ENCODE data around the gene GRIN2D. TPM values are rescaled to one million over a fixed set of nuclear protein-coding genes. Genes with fewer than 3 reads are reported as not detected.
"Not testable (repeated sequence)": the region's sequence is repeated elsewhere in the genome, so short reads cannot be mapped to it uniquely, and the experiment has no call there.

GRIN2D gene
- total RNA-seq, 2 donors from 2014 or later = 0.68 TPM; not detected in 1

DNA sequence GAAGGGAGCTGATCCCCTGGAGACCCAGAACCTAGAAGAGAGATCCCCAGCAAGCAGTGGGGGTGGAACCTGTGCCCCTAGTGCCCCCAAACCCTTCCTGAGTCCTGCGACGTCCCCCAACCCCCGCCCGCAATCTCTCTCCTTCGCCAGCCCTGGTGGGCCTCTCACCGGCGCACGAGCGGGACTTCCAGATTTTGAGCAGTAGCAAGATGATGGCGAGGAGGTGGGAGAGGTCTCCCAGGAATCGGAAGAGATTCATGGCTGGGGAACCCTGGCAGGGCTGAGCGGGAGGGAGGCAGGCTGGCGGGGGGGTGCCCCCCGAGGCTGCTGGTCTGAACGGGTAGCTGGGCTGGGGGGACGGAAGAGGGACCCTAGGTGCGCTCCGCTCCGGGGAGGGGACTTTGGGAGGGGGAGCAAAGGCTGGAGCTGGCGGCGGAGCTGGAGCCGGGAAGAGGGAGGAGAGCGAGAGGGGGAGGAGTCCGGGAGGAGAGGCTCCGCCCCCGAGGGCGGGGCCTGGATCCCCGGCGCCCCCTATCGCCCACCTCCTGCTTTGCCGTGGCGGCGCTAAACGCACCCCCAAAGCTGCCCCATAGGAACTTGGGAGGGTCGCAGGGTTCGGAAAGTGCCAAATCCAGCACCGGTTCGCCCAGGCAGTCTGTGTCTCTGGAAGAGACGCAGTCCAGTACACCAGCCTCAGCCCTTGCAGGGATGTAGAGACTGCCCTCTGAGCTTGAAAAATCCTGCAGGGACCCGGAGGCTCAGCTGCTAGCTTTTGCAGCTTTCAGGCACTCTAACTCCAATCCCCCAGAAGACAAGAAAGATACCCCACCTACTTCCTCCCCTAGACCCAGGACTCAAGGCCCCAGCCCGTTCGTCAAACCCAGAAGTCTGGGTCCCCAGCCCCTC is 2.1 kb upstream of the GRIN2D start, which contains the start of gene KDELR1:
Gene KDELR1, minus strand, starts transcription at position 452 of the 906 bp plus-strand sequence. Its CDS starts 193 bp downstream, at position 259.
- DNase-seq (ENCODE audit: low spot score) = no peak
- Histone ChIP-seq H3K9me3 (no peaks in the 10 kb centered on the region), H3K36me3 (peaks cover 27% of the 10 kb centered on the region), H3K4me3 (peak within 1 kb of the TSS; percentile 87), H3K4me1 (ENCODE audit: control insufficient read depth in 1 of 2, low read depth in 2 of 2) (peaks cover 7 to 14% of the 10 kb centered on the region in 2 donors), H3K27me3 (replicated peaks; ENCODE audit: insufficient read depth) (peaks cover 9% of the 10 kb centered on the region), H3K27ac (peak within 1 kb of the TSS; percentile 84 to 93)
- ATAC-seq (ENCODE audit: insufficient number of reproducible peaks, low FRiP score, low read depth) = peak; percentile 68
- TF ChIP-seq, protein P1, sequence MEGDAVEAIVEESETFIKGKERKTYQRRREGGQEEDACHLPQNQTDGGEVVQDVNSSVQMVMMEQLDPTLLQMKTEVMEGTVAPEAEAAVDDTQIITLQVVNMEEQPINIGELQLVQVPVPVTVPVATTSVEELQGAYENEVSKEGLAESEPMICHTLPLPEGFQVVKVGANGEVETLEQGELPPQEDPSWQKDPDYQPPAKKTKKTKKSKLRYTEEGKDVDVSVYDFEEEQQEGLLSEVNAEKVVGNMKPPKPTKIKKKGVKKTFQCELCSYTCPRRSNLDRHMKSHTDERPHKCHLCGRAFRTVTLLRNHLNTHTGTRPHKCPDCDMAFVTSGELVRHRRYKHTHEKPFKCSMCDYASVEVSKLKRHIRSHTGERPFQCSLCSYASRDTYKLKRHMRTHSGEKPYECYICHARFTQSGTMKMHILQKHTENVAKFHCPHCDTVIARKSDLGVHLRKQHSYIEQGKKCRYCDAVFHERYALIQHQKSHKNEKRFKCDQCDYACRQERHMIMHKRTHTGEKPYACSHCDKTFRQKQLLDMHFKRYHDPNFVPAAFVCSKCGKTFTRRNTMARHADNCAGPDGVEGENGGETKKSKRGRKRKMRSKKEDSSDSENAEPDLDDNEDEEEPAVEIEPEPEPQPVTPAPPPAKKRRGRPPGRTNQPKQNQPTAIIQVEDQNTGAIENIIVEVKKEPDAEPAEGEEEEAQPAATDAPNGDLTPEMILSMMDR (IDR thresholded peaks at IDR 0.05) = peak; percentile 86

DNA sequence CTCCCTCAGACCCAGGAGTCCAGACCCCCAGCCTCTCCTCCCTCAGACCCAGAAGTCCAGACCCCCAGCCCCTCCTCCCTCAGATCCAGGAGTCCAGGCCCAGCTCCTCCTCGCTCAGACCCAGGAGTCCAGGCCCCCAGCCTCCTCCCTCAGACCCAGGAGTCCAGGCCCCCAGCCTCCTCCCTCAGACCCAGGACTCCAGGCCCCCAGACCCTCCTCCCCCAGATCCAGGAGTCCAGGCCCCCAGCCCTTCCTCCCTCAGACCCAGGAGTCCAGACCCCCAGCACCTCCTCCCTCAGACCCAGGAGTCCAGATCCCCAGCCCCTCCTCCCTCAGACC is 1.5 kb upstream of the GRIN2D start:
- not testable (repeated sequence) for H3K27ac ChIP-seq; DNase-seq (ENCODE audit: low spot score); H3K9me3 ChIP-seq; ATAC-seq (ENCODE audit: insufficient number of reproducible peaks, low FRiP score, low read depth); H3K4me3 ChIP-seq
- H3K4me1 ChIP-seq (ENCODE audit: control insufficient read depth in 1 of 2, low read depth in 2 of 2) = peaks cover 7 to 14% of the 10 kb centered on the region in 2 donors
- peaks cover 21% of the 10 kb centered on the region for H3K36me3 ChIP-seq
- H3K27me3 ChIP-seq (replicated peaks; ENCODE audit: insufficient read depth) = peaks cover 14% of the 10 kb centered on the region

DNA sequence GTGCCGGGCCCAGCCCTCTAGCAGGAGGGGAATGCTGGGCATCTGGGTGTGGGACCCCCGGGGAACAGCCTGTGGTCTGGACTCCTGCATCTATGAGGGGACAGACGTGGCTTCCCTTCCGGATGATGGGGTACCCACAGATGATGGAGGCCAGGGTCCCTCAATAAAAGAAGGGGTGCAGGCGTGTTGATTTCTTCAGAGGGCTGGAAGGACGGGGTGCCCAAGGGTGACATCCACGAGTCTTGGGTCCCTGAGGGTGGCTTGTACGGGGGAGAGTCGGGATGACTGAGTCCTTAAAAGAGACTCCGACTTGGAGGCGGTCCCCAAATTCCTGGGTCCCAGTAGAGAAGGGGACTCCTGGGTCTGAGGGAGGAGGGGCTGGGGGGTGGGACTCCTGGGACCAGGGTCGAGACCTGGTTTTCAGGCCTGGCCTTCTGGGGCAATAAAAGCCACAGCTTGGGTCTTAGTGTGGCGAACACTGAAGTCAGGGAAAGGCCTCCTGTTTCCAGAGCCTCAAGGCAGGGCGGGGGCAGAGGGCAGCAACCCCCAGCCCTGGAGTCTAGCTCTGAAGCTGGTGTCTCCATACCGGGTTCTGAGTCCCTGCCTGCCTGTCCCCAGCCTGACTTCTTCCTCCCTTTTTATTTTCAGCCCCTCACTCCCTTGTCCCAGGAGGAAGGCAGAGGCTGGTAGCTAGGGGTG is 459 bp upstream of the GRIN2D start:
- TF ChIP-seq, protein P1 (IDR thresholded peaks at IDR 0.05) = no peak
- Histone ChIP-seq H3K27me3 (replicated peaks; ENCODE audit: insufficient read depth) (peaks cover 21% of the 10 kb centered on the region), H3K27ac (no peak overlapping the region), H3K4me1 (ENCODE audit: control insufficient read depth in 1 of 2, low read depth in 2 of 2) (peaks cover 7 to 14% of the 10 kb centered on the region in 2 donors), H3K36me3 (peaks cover 11% of the 10 kb centered on the region), H3K9me3 (no peaks in the 10 kb centered on the region), H3K4me3 (no peak overlapping the region)
- no peak for ATAC-seq (ENCODE audit: insufficient number of reproducible peaks, low FRiP score, low read depth)
- DNase-seq (ENCODE audit: low spot score) = no peak

DNA sequence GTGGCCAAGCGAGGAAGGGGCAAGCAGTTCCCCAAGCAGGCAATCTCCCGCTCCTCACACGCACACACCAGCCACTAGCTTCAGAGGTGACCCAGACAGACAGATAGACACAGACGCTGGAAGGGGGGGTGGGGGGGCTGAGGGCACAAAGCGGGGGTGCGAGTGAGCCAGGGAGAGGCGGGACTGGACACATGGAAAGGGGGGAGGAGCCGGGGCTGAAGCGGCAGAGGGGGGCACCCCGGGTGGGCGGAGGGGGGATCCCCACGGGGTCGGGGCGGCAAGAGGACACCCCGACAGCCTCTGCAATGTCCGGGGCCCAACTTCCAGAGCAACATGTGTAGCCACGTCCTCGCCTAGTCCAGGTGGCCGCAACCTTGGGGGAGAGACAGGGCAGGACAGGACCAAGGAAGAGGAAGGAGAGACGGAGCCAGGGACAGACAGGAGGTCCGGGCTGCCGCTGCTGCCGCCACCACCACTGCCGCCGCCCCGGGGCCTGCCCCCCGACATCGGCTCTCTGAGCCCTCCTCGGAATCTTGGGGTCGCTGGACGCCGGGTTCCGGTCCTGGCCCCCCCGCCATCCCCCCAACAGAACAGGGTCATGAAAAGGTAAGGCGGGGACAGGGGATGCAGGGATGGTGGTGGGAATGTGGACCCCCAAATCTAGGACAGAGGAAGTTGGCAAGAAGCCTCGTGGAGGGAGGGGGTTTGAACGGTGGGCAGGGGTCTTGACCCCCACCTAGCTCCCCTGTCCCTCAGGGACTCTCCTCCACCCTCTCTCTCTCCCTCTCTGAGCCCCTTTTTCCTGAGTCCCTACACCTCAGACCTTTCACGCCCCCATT is 1.1 kb downstream of the GRIN2D start:
- Histone ChIP-seq H3K9me3 (no peaks in the 10 kb centered on the region), H3K27ac (no peak overlapping the region), H3K36me3 (no peaks in the 10 kb centered on the region), H3K4me3 (no peak overlapping the region), H3K4me1 (ENCODE audit: control insufficient read depth in 1 of 2, low read depth in 2 of 2) (peaks cover 7 to 14% of the 10 kb centered on the region in 2 donors), H3K27me3 (replicated peaks; ENCODE audit: insufficient read depth) (peaks cover 21% of the 10 kb centered on the region)
- TF ChIP-seq, protein P1 (IDR thresholded peaks at IDR 0.05) = no peak
- ATAC-seq (ENCODE audit: insufficient number of reproducible peaks, low FRiP score, low read depth) (no peak), DNase-seq (ENCODE audit: low spot score) (no peak)

DNA sequence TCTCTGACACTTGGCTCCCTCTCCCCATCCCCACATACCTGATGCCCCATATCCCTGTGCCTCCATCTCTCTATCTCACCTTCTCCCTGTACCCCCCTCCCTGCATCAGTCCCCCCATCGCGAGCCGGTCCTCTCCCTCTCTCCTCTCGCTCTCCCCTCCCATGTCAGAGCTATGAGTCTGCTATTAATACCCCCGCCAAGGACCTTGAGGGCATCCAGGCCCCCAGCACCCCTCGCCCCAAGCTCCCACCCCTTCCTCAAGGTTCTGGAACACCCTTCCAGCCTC is 1.6 kb downstream of the GRIN2D start:
- peaks cover 5 to 13% of the 10 kb centered on the region in 2 donors for H3K4me1 ChIP-seq (ENCODE audit: control insufficient read depth in 1 of 2, low read depth in 2 of 2)
- TF ChIP-seq, protein P1 (IDR thresholded peaks at IDR 0.05) = no peak
- ATAC-seq (ENCODE audit: insufficient number of reproducible peaks, low FRiP score, low read depth) (no peak), DNase-seq (ENCODE audit: low spot score) (no peak)
- H3K9me3 ChIP-seq = no peaks in the 10 kb centered on the region
- peaks cover 21% of the 10 kb centered on the region for H3K27me3 ChIP-seq (replicated peaks; ENCODE audit: insufficient read depth)
- no peak overlapping the region for H3K27ac ChIP-seq
- no peaks in the 10 kb centered on the region for H3K36me3 ChIP-seq
- H3K4me3 ChIP-seq = no peak overlapping the region

Data from thoracic aorta (tissue), 2 donors.